Testis (tissue), 3 donors: ENCODE measurements around the gene PMVK. TPM values are rescaled to one million over a fixed set of nuclear protein-coding genes. Genes with fewer than 3 reads are reported as not detected.

Experiments used
- DNase-seq: peaks from one replicate; pipeline ENCODE4 v3.0.0-alpha.2; 2019
- H3K27ac ChIP-seq, 2 donors: fragments of 200-600 bp; sonication (generic); one replicate each; pipeline ENCODE4 v1.5.1; 2019
- H3K27me3 ChIP-seq: fragments of 200-600 bp; sonication (generic); one replicate; pipeline ENCODE4 v1.5.1; 2019
- H3K36me3 ChIP-seq: fragments of 200-600 bp; sonication (generic); one replicate; pipeline ENCODE4 v1.5.1; 2017; ENCODE audit warnings: low read depth; ENCODE audit errors: missing control alignments
- H3K4me1 ChIP-seq: fragments of 200-600 bp; sonication (generic); one replicate; pipeline ENCODE4 v1.5.1; 2019
- H3K4me3 ChIP-seq, 2 donors: fragments of 200-600 bp; sonication (generic); one replicate each; pipeline ENCODE4 v1.5.1; 2017 to 2019
- H3K9me3 ChIP-seq: fragments of 200-600 bp; sonication (generic); one replicate; pipeline ENCODE4 v1.5.1; 2017
- POLR2A ChIP-seq: fragments of 450-650 bp; IDR thresholded peaks from one replicate; pipeline ENCODE4 v1.6.1; 2017; ENCODE audit warnings: antibody characterized with exemption, mild to moderate bottlenecking, moderate library complexity
- WGBS, 2 donors: methylation state at CpG; one replicate each; pipeline ENCODE4 v1.1.5; 2018; 5-methylcytosine and 5-hydroxymethylcytosine counted together
- intact Hi-C: fragments of 100-400 bp; cut with DNase I; formaldehyde crosslinking; loops from one replicate; pipeline ENCODE4 v1.15.1; 2023; ENCODE audit warnings: low total_unique reads
- microRNA-seq, 2 donors: library from miRNA; unstranded; fragments of <30 nt; microRNA quantifications; one replicate each; pipeline ENCODE4, GENCODE V29; 2016; ENCODE audit warnings: borderline number of aligned reads in 2 of 2, borderline replicate concordance in 1 of 2
- polyA plus RNA-seq: library from polyadenylated mRNA; stranded (reverse); fragments of 350-450 nt; fragmentation: Illumina TruSeq; extraction: RNeasy Lipid Tissue Mini Kit (QIAGEN cat#74804); gene quantifications from one replicate; pipeline ENCODE4 v1.2.3, GENCODE V29; 2014; ENCODE audit warnings: low read depth, low replicate concordance; ENCODE audit not compliant: insufficient read depth
- small RNA-seq, 2 donors: library from RNA; depleted of rRNA; stranded (forward); fragments of <200 nt; gene quantifications; one replicate each; pipeline ENCODE3, GENCODE V24; 2016
- total RNA-seq, 2 donors: library from RNA; depleted of rRNA; stranded (reverse); fragments of >200 nt; gene quantifications; one replicate each; pipeline ENCODE4 v1.2.3, GENCODE V29; 2016
- TF ChIP-seq, protein P1 (sequence below), 3 experiments: fragments of 450-650 bp in 2 of 3; fragments of 200-600 bp in 1 of 3; sonication (generic) in 1 of 3; IDR thresholded peaks; one replicate each; pipeline ENCODE4 v1.5.1; 2016 to 2019; ENCODE audit warnings: antibody characterized with exemption in 3 of 3, mild to moderate bottlenecking in 2 of 3, moderate library complexity in 1 of 3

The PMVK gene
- total and polyA plus RNA-seq, 3 donors from 2014 or later, result 21.1 to 44.6 (median 27.7) TPM

DNA sequence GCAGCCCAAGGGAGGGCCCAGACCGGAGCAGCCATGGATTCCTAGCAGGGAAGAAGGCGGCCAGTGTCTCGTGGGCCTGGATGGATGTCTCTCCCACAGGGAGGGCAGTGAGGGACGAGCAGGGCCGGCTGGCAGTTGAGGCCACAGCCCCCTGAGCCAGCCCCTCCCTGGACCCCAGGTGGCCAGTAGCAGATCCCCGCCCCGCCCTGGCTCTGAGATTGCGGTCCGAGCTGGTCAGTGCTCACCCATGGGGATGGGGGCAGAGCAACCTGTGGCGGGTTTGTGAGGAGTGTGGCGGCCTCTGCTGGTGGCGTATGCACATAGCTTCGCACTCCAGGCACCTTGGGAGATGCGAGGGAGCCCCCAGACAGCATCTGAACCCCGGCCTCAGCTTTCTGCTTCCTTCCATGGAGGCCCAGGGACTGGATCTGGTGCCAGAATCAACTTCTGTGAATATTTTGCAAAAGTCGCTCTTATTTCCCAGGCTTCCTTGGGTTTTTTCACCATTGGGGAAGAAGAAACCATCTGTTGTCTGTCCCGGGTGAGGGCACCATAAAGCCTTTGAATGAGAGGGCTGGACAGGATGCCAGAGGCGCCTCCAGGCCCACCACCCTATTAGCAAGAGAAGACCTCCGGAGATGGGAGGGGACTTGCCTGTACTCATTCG lies 58.0 kb downstream of the PMVK start:
- peak; percentile 90 for DNase-seq
- Histone ChIP-seq H3K36me3 (no peaks in the 10 kb centered on the region), H3K4me1 (no peaks in the 10 kb centered on the region), H3K4me3 (no peak overlapping the region), H3K9me3 (no peaks in the 10 kb centered on the region), H3K27me3 (no peaks in the 10 kb centered on the region), H3K27ac (no peak overlapping the region)
- intact Hi-C loops, result loop anchor here (10.0 kb wide), 1 partner anchor 314 kb away; the partner anchor contains the start of gene CHRNB2
- 17 to 37% methylated on average over 7 to 20 of the region's 20 CpGs for WGBS, 2 donors
- TF ChIP-seq, protein P1, sequence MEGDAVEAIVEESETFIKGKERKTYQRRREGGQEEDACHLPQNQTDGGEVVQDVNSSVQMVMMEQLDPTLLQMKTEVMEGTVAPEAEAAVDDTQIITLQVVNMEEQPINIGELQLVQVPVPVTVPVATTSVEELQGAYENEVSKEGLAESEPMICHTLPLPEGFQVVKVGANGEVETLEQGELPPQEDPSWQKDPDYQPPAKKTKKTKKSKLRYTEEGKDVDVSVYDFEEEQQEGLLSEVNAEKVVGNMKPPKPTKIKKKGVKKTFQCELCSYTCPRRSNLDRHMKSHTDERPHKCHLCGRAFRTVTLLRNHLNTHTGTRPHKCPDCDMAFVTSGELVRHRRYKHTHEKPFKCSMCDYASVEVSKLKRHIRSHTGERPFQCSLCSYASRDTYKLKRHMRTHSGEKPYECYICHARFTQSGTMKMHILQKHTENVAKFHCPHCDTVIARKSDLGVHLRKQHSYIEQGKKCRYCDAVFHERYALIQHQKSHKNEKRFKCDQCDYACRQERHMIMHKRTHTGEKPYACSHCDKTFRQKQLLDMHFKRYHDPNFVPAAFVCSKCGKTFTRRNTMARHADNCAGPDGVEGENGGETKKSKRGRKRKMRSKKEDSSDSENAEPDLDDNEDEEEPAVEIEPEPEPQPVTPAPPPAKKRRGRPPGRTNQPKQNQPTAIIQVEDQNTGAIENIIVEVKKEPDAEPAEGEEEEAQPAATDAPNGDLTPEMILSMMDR (IDR thresholded peaks at IDR 0.05), result peak; percentile 71 to 86 (median 80)
- TF ChIP-seq POLR2A, result no peak

DNA sequence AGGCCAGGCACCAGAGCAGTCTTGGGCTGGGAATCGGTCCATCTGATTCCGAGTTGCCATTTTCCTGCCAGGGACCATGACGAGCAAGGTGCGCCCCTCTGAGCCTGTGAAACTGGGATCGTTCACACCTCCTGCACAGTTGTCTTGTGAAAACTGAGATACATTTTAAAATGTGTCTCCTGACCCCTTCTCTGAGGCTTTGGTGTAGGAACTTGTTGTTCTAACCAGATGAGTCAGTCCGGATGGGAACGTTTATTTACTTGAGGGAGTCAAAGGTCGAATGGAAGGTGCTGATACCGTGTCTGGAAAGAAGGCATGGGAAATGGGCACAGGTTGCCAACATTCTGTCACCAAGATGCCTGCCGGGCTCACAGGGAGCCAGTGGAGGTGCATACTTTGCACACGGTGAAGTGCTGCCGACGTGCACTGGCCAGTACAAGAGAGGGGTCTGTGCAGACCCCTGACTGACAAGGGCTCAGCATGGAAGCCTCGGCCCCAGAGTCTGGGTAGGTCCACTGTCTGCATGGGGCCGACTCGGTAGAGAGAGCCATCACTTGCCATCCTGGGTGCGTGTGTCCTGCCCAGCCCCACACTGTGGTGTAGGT lies 59.0 kb downstream of the PMVK start:
- no peaks in the 10 kb centered on the region for H3K4me1 ChIP-seq
- no peaks in the 10 kb centered on the region for H3K9me3 ChIP-seq
- H3K27me3 ChIP-seq, result no peaks in the 10 kb centered on the region
- no peaks in the 10 kb centered on the region for H3K36me3 ChIP-seq
- no peak for DNase-seq
- H3K27ac ChIP-seq, result no peak overlapping the region
- TF ChIP-seq, protein P1 (IDR thresholded peaks at IDR 0.05), result no peak
- no peak for TF ChIP-seq POLR2A
- H3K4me3 ChIP-seq, result no peak overlapping the region
- WGBS, 2 donors, result 69 to 71% methylated on average over 14 to 17 of the region's 17 CpGs
- intact Hi-C loops, result loop anchor here (10.0 kb wide), 1 partner anchor 313 kb away; the partner anchor contains the start of gene CHRNB2

DNA sequence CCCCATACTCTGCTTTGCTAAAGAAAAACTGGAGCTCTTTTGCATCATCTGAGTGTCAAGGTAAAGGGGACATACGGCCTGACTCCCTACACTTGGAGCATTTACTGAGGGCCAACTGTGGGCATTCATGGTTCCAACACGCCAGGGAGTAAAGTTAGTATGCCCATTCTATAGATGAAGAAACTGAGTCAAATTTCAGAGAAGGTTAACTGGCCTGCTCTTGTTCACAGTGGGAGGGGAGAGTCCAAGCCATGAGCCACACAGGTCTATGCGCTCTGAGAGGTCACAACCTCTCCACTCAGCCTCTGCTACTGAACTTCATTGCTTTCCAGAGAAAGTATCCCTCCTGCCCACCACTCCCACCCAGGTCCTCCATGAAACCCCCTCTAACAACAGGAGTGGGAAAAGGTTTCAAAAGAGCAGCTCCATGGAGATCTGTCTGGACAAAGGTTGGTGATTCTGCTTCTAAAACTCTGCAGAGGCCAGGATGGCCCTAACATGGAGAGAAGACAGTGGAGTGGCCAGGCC lies 59.6 kb downstream of the PMVK start:
- no peak overlapping the region for H3K27ac ChIP-seq
- 73 to 80% methylated on average over 3 of the region's 3 CpGs for WGBS, 2 donors
- DNase-seq, result no peak
- no peak overlapping the region for H3K4me3 ChIP-seq
- no peaks in the 10 kb centered on the region for H3K36me3 ChIP-seq
- no peaks in the 10 kb centered on the region for H3K27me3 ChIP-seq
- no peaks in the 10 kb centered on the region for H3K9me3 ChIP-seq
- H3K4me1 ChIP-seq, result no peaks in the 10 kb centered on the region
- TF ChIP-seq POLR2A, result no peak
- intact Hi-C loops, result loop anchor here (10.0 kb wide), 1 partner anchor 312 kb away; the partner anchor contains the start of gene CHRNB2

Small RNA genes within 50 kb of the gene (microRNA-seq; reads per million reads assigned to microRNA genes)
- 0 reads per million in 2 donors for gene MIR4258

Small RNA genes within 50 kb of the gene (small RNA-seq; reads per million reads assigned to genes)
- gene MIR4258 (0 reads per million in 2 donors), gene RF00017 (0 reads per million in 2 donors)

Other genes with a start within 250 kb of the PMVK start
- under 1 TPM; 0.24 to 0.56 TPM for gene KCNN3, start 66.4 kb downstream of the PMVK start, total RNA-seq
- gene KCNN3, start 66.4 kb downstream of the PMVK start, polyA plus RNA-seq, result 0.78 TPM
- 10 to 100 TPM; 84.1 to 87.1 TPM for gene PBXIP1, start 19.4 kb upstream of the PMVK start, total RNA-seq
- gene PBXIP1, start 19.4 kb upstream of the PMVK start, polyA plus RNA-seq, result 111 TPM
- 10 to 100 TPM; 31.0 to 34.9 TPM for gene PYGO2, start 25.1 kb upstream of the PMVK start, total RNA-seq
- gene PYGO2, start 25.1 kb upstream of the PMVK start, polyA plus RNA-seq, result 33.2 TPM
- gene SHC1, start 34.0 kb upstream of the PMVK start, total RNA-seq, result 10 to 100 TPM; 47.9 to 59.3 TPM
- 49.0 TPM for gene SHC1, start 34.0 kb upstream of the PMVK start, polyA plus RNA-seq
- 10 to 100 TPM; 45.5 to 84.3 TPM for gene CKS1B, start 38.0 kb upstream of the PMVK start, total RNA-seq
- 100 TPM for gene CKS1B, start 38.0 kb upstream of the PMVK start, polyA plus RNA-seq
- 10 to 100 TPM; 26.5 to 35.0 TPM for gene FLAD1, start 46.6 kb upstream of the PMVK start, total RNA-seq
- 46.5 TPM for gene FLAD1, start 46.6 kb upstream of the PMVK start, polyA plus RNA-seq
- gene LENEP, start 56.9 kb upstream of the PMVK start, total RNA-seq, result 1 to 10 TPM in 1 of 2 donors, not detected in 1; 1.1 TPM
- not detected for gene LENEP, start 56.9 kb upstream of the PMVK start, polyA plus RNA-seq
- 10 to 100 TPM; 21.1 to 22.4 TPM for gene ZBTB7B, start 66.1 kb upstream of the PMVK start, total RNA-seq
- 18.6 TPM for gene ZBTB7B, start 66.1 kb upstream of the PMVK start, polyA plus RNA-seq
- gene DCST2, start 97.1 kb upstream of the PMVK start, total RNA-seq, result 10 to 100 TPM in 1 of 2 donors, 1 to 10 TPM in 1; 9.9 to 14.4 TPM
- gene DCST2, start 97.1 kb upstream of the PMVK start, polyA plus RNA-seq, result 20.4 TPM
- gene DCST1, start 97.1 kb upstream of the PMVK start, total RNA-seq, result 1 to 10 TPM; 4.5 to 9.4 TPM
- 15.2 TPM for gene DCST1, start 97.1 kb upstream of the PMVK start, polyA plus RNA-seq
- 10 to 100 TPM; 30.7 to 34.5 TPM for gene ADAM15, start 114.6 kb upstream of the PMVK start, total RNA-seq
- 42.6 TPM for gene ADAM15, start 114.6 kb upstream of the PMVK start, polyA plus RNA-seq
- 1 to 10 TPM; 5.3 to 6.9 TPM for gene EFNA4, start 127.0 kb upstream of the PMVK start, total RNA-seq
- 6.0 TPM for gene EFNA4, start 127.0 kb upstream of the PMVK start, polyA plus RNA-seq
- 1 to 10 TPM; 7.5 to 7.7 TPM for gene EFNA3, start 142.1 kb upstream of the PMVK start, total RNA-seq
- 9.9 TPM for gene EFNA3, start 142.1 kb upstream of the PMVK start, polyA plus RNA-seq
- gene EFNA1, start 191.2 kb upstream of the PMVK start, total RNA-seq, result 10 to 100 TPM; 13.1 to 14.5 TPM
- gene EFNA1, start 191.2 kb upstream of the PMVK start, polyA plus RNA-seq, result 13.0 TPM
- 10 to 100 TPM; 25.2 to 30.0 TPM for gene SLC50A1, start 199.1 kb upstream of the PMVK start, total RNA-seq
- gene SLC50A1, start 199.1 kb upstream of the PMVK start, polyA plus RNA-seq, result 33.7 TPM
- gene DPM3, start 203.8 kb upstream of the PMVK start, total RNA-seq, result 100 to 1,000 TPM in 1 of 2 donors, 10 to 100 TPM in 1; 69.9 to 104 TPM
- 77.7 TPM for gene DPM3, start 203.8 kb upstream of the PMVK start, polyA plus RNA-seq
- 100 to 1,000 TPM; 242 to 255 TPM for gene KRTCAP2, start 236.6 kb upstream of the PMVK start, total RNA-seq
- gene KRTCAP2, start 236.6 kb upstream of the PMVK start, polyA plus RNA-seq, result 397 TPM
- 1 to 10 TPM; 3.7 to 3.9 TPM for gene TRIM46, start 237.1 kb upstream of the PMVK start, total RNA-seq
- 4.0 TPM for gene TRIM46, start 237.1 kb upstream of the PMVK start, polyA plus RNA-seq